Keratinocyte (primary cell): ENCODE results near the gene TOR3A.

ENCODE experiments used
- EZH2 ChIP-seq: IDR thresholded peaks from one replicate; pipeline ENCODE4 v1.6.1; 2012; ENCODE audit warnings: inconsistent platforms, mild to moderate bottlenecking, low read length, moderate library complexity
- TF ChIP-seq, protein P1 (sequence below), 3 experiments: IDR thresholded peaks in 1 of 3; conservative IDR thresholded peaks in 1 of 3; optimal IDR thresholded peaks in 1 of 3; 2 replicates in 2 of 3; 3 replicates in 1 of 3; pipeline versions ENCODE3 to v1.5.1; 2011; ENCODE audit warnings: low read length in 3 of 3, mild to moderate bottlenecking in 3 of 3, moderate library complexity in 2 of 3, control low read depth in 1 of 3, inconsistent platforms in 1 of 3; ENCODE audit not compliant: insufficient read depth in 2 of 3; ENCODE audit errors: extremely low read depth in 1 of 3

DNA sequence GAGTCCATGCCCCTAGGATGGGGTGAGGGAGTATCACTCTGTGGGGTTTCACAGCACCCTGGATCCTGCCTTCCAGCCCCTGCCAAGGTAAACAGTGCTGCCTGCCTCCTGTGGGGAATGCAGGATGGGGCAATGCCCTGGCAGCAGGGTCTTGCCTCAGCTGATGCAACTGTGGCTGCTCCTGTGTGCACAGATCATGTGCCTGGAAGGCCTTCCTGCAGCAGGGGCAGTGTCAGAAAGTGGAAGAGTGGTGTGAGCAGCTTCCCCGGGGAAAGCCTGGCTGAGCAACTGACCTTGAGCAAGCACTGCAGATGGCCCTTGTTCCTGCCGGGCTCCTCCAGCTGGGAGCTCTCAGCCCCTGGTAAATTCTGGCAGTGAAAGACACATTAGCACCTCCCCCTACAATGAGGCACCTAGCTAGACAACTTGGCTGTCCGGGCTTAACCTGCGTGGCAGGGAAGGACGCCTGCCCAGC is 9.9 kb downstream of the TOR3A start:
- TF ChIP-seq, protein P1, sequence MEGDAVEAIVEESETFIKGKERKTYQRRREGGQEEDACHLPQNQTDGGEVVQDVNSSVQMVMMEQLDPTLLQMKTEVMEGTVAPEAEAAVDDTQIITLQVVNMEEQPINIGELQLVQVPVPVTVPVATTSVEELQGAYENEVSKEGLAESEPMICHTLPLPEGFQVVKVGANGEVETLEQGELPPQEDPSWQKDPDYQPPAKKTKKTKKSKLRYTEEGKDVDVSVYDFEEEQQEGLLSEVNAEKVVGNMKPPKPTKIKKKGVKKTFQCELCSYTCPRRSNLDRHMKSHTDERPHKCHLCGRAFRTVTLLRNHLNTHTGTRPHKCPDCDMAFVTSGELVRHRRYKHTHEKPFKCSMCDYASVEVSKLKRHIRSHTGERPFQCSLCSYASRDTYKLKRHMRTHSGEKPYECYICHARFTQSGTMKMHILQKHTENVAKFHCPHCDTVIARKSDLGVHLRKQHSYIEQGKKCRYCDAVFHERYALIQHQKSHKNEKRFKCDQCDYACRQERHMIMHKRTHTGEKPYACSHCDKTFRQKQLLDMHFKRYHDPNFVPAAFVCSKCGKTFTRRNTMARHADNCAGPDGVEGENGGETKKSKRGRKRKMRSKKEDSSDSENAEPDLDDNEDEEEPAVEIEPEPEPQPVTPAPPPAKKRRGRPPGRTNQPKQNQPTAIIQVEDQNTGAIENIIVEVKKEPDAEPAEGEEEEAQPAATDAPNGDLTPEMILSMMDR (optimal IDR thresholded peaks at IDR 0.05 in 1 of 3, IDR thresholded peaks at IDR 0.05 in 1 of 3, conservative IDR thresholded peaks at IDR 0.05 in 1 of 3; ENCODE audit: extremely low read depth in 1 of 3, insufficient read depth in 2 of 3, low read length in 3 of 3), result no peak
- TF ChIP-seq EZH2, result no peak
